ENCODE results near the gene CIBAR2.

DNA sequence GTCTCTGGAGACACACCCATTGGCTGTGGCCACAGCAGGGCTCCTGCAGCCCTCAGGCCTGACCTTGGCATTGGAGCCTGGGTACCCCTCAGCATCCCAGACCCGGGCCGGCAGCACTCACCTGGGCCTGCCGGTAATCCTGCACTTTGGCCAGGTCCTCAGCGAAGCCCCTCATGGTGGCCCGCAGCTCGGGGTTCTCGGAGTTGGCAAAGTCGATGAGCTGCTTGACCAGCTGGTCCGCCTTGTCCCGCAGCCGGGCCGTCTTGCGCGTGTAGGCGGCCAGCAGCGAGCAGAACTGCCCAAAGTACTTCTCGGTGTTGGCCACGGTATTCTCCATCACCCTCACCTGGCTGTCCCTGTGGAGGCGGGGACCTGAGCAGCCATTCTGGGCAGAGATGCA lies 2.2 kb downstream of the CIBAR2 start:
- TF ChIP-seq EZH2 (IDR thresholded peaks at IDR 0.05; ENCODE audit: insufficient read depth, poor library complexity, severe bottlenecking) (no peak), EZH2phosphoT487 (IDR thresholded peaks at IDR 0.05; ENCODE audit: insufficient read depth, low read depth) (no peak)
